ENCODE data around the gene XRCC6. TPM values are rescaled to one million over a fixed set of nuclear protein-coding genes. Genes with fewer than 3 reads are reported as not detected.

The XRCC6 gene
- total RNA-seq, 1 donor from 2014 or later = 546 TPM

GRCh38 chr22:41603873-41604332 lies 17.2 kb upstream of the XRCC6 start:
- H3K4me3 Mint-ChIP-seq = no peak overlapping the region
- Histone ChIP-seq H3K27me3 (no peaks in the 10 kb centered on the region), H3F3A (ENCODE audit: low read depth) (no peaks in the 10 kb centered on the region), H3K9me3 (ENCODE audit: low read depth) (no peaks in the 10 kb centered on the region), H3K79me2 (ENCODE audit: low read depth) (no peaks in the 10 kb centered on the region), H2AFZ (replicated peaks) (no peak overlapping the region), H4K20me1 (ENCODE audit: low read depth) (no peaks in the 10 kb centered on the region), H3K4me3 (no peak overlapping the region), H3K4me2 (no peak overlapping the region), H3K27ac (no peak overlapping the region), H3K36me3 (no peaks in the 10 kb centered on the region), H3K4me1 (no peaks in the 10 kb centered on the region), H3K9ac (no peak overlapping the region)
- no peak overlapping the region for H3K27ac Mint-ChIP-seq
- DNase-seq (ENCODE audit: low spot score) = no peak
- TF ChIP-seq EZH2phosphoT487 (IDR thresholded peaks at IDR 0.05) (no peak), EZH2 (IDR thresholded peaks at IDR 0.05) (no peak), CTCF (IDR thresholded peaks at IDR 0.05) (no peak)
- no peaks in the 10 kb centered on the region for H3K9me3 Mint-ChIP-seq
- peaks cover 2% of the 10 kb centered on the region for H3K27me3 Mint-ChIP-seq (ENCODE audit: insufficient read depth, low read depth)
- H3K36me3 Mint-ChIP-seq = peaks cover 11% of the 10 kb centered on the region
- peaks cover 20% of the 10 kb centered on the region for H3K4me1 Mint-ChIP-seq

GRCh38 chr22:41608386-41608785 lies 12.7 kb upstream of the XRCC6 start:
- H3K4me1 ChIP-seq = no peaks in the 10 kb centered on the region
- H3K4me3 Mint-ChIP-seq = no peak overlapping the region
- no peaks in the 10 kb centered on the region for H3K9me3 Mint-ChIP-seq
- TF ChIP-seq EZH2phosphoT487 (IDR thresholded peaks at IDR 0.05) (no peak), EZH2 (IDR thresholded peaks at IDR 0.05) (no peak), CTCF (IDR thresholded peaks at IDR 0.05) (no peak)
- no peak overlapping the region for H2AFZ ChIP-seq (replicated peaks)
- no peak overlapping the region for H3K27ac ChIP-seq
- H3K27me3 ChIP-seq = no peaks in the 10 kb centered on the region
- H3K4me1 Mint-ChIP-seq = peaks cover 20% of the 10 kb centered on the region
- H3K4me2 ChIP-seq = no peak overlapping the region
- H3K27ac Mint-ChIP-seq = no peak overlapping the region
- no peaks in the 10 kb centered on the region for H3K79me2 ChIP-seq (ENCODE audit: low read depth)
- no peak overlapping the region for H3K9ac ChIP-seq
- DNase-seq (ENCODE audit: low spot score) = no peak
- H3K4me3 ChIP-seq = no peak overlapping the region
- H3K27me3 Mint-ChIP-seq (ENCODE audit: insufficient read depth, low read depth) = peaks cover 5% of the 10 kb centered on the region
- no peaks in the 10 kb centered on the region for H3K9me3 ChIP-seq (ENCODE audit: low read depth)
- H3F3A ChIP-seq (ENCODE audit: low read depth) = no peaks in the 10 kb centered on the region
- peaks cover 6% of the 10 kb centered on the region for H3K36me3 Mint-ChIP-seq
- H3K36me3 ChIP-seq = no peaks in the 10 kb centered on the region
- H4K20me1 ChIP-seq (ENCODE audit: low read depth) = peaks cover 4% of the 10 kb centered on the region

- H3K27me3 ChIP-seq = no peaks in the 10 kb centered on the region
- H3K4me2 ChIP-seq = no peak overlapping the region
- no peak overlapping the region for H3K27ac ChIP-seq
- no peaks in the 10 kb centered on the region for H3K9me3 ChIP-seq (ENCODE audit: low read depth)
- H3F3A ChIP-seq (ENCODE audit: low read depth) = no peaks in the 10 kb centered on the region
- no peak overlapping the region for H2AFZ ChIP-seq (replicated peaks)
- no peak for DNase-seq (ENCODE audit: low spot score)
- H3K9me3 Mint-ChIP-seq = no peaks in the 10 kb centered on the region
- no peak overlapping the region for H3K4me3 ChIP-seq
- H3K27ac Mint-ChIP-seq = no peak overlapping the region
- peaks cover 2% of the 10 kb centered on the region for H3K4me1 Mint-ChIP-seq
- TF ChIP-seq CTCF (IDR thresholded peaks at IDR 0.05) (no peak), EZH2 (IDR thresholded peaks at IDR 0.05) (no peak), EZH2phosphoT487 (IDR thresholded peaks at IDR 0.05) (no peak)
- peaks cover 19% of the 10 kb centered on the region for H3K79me2 ChIP-seq (ENCODE audit: low read depth)
- no peaks in the 10 kb centered on the region for H3K4me1 ChIP-seq
- H3K9ac ChIP-seq = no peak overlapping the region
- no peak overlapping the region for H3K4me3 Mint-ChIP-seq
- peaks cover 3% of the 10 kb centered on the region for H3K27me3 Mint-ChIP-seq (ENCODE audit: insufficient read depth, low read depth)
- peaks cover 8% of the 10 kb centered on the region for H3K36me3 Mint-ChIP-seq
- peaks cover 4% of the 10 kb centered on the region for H4K20me1 ChIP-seq (ENCODE audit: low read depth)
- no peaks in the 10 kb centered on the region for H3K36me3 ChIP-seq
These were observed 8.3 kb upstream of the XRCC6 start for GRCh38 chr22:41612603-41613306.
